OCI-LY7 (cell line): ENCODE data around the gene GNAS-AS1. TPM values are rescaled to one million over a fixed set of nuclear protein-coding genes. Genes with fewer than 3 reads are reported as not detected.
"Not testable (repeated sequence)": the region's sequence is repeated elsewhere in the genome, so short reads cannot be mapped to it uniquely, and the experiment has no call there.

Experiments
- BruUV-seq: library from RNA; stranded (reverse); fragments of 400-500 nt; replicated peaks from 2 replicates; lab custom pipeline; 2021; lab: Mats Ljungman, UMichigan
- CTCF ChIA-PET: fragments of 300-600 bp; sonication (Branson Sonifier 250); formaldehyde crosslinking; loops from one replicate; lab custom pipeline; 2022; ENCODE audit warnings: antibody characterized with exemption; ENCODE audit not compliant: unreplicated experiment; lab: Charles Lee
- POLR2A ChIA-PET: fragments of 300-600 bp; sonication (Branson Sonifier 250); formaldehyde crosslinking; loops from one replicate; lab custom pipeline; 2022; ENCODE audit warnings: antibody characterized with exemption; lab: Charles Lee
- DNase-seq: peaks from one replicate; pipeline ENCODE4 v3.0.0-alpha.2; 2015; ENCODE audit warnings: low spot score
- H2AFZ ChIP-seq: fragments of 200-600 bp; sonication (generic), shearing (Covaris generic); 2 replicates; pipeline ENCODE4 v1.6.1; 2014; ENCODE audit warnings: mild to moderate bottlenecking, antibody characterized with exemption, low read length, moderate library complexity
- H3K27ac ChIP-seq: fragments of 200-600 bp; sonication (generic); 2 replicates; pipeline ENCODE4 v1.5.1; 2014; ENCODE audit warnings: mixed run types, low read depth, mild to moderate bottlenecking, moderate library complexity, low read length, inconsistent platforms; ENCODE audit not compliant: poor library complexity, severe bottlenecking
- H3K36me3 ChIP-seq: fragments of 200-600 bp; sonication (generic); 2 replicates; pipeline ENCODE4 v1.6.1; 2014; ENCODE audit warnings: mild to moderate bottlenecking, antibody characterized with exemption, low read length, moderate library complexity, mixed read lengths; ENCODE audit not compliant: insufficient read depth
- H3K4me1 ChIP-seq: fragments of 200-600 bp; sonication (generic); 2 replicates; pipeline ENCODE4 v1.5.1; 2014; ENCODE audit warnings: mild to moderate bottlenecking, low read length; ENCODE audit not compliant: insufficient read depth, poor library complexity, severe bottlenecking
- H3K4me2 ChIP-seq: fragments of 200-600 bp; sonication (generic); 2 replicates; pipeline ENCODE4 v1.6.1; 2014; ENCODE audit warnings: mild to moderate bottlenecking, low read length
- H3K4me3 ChIP-seq: fragments of 200-600 bp; sonication (generic); 2 replicates; pipeline ENCODE4 v1.5.1; 2014; ENCODE audit warnings: mild to moderate bottlenecking, low read depth, low read length; ENCODE audit not compliant: poor library complexity, severe bottlenecking
- H3K79me2 ChIP-seq: fragments of 200-600 bp; sonication (generic); 2 replicates; pipeline ENCODE4 v1.6.1; 2016; ENCODE audit warnings: low read depth, mild to moderate bottlenecking, low read length, moderate library complexity, mixed read lengths; ENCODE audit not compliant: insufficient read depth
- H3K9me2 ChIP-seq: fragments of 200-600 bp; sonication (generic); 2 replicates; pipeline ENCODE4 v1.6.1; 2016; ENCODE audit warnings: mild to moderate bottlenecking, low read length, mixed read lengths; ENCODE audit not compliant: insufficient read depth
- H3K9me3 ChIP-seq: fragments of 200-600 bp; sonication (generic); 2 replicates; pipeline ENCODE4 v1.6.1; 2014; ENCODE audit warnings: mild to moderate bottlenecking, mixed run types, low read length, mixed read lengths
- H4K20me1 ChIP-seq: fragments of 200-600 bp; sonication (generic); 2 replicates; pipeline ENCODE4 v1.6.1; 2014; ENCODE audit warnings: mild to moderate bottlenecking, antibody characterized with exemption, low read length, moderate library complexity, mixed read lengths; ENCODE audit not compliant: insufficient read depth
- CTCF ChIP-seq: fragments of 200-600 bp; sonication (generic); conservative IDR thresholded peaks from 2 replicates; pipeline ENCODE4 v1.5.1; 2014; ENCODE audit warnings: mild to moderate bottlenecking, antibody characterized with exemption, low read length, moderate library complexity, mixed read lengths
- EZH2phosphoT487 ChIP-seq: fragments of 200-600 bp; sonication (generic); IDR thresholded peaks from 2 replicates; pipeline ENCODE4 v1.6.1; 2018; ENCODE audit warnings: low read depth, borderline replicate concordance, mild to moderate bottlenecking, mixed run types, antibody characterized with exemption, low read length, moderate library complexity, mixed read lengths
- intact Hi-C: fragments of 100-400 bp; cut with micrococcal nuclease; formaldehyde crosslinking; loops from one replicate; pipeline ENCODE4 v1.10.0; 2022; ENCODE audit not compliant: unreplicated experiment
- total RNA-seq, 2 experiments: library from RNA; depleted of rRNA in 1 of 2; stranded (reverse); fragments of >200 nt in 1 of 2; shearing (Covaris generic) in 1 of 2; gene quantifications; 2 replicates each; pipeline ENCODE4 v1.2.3, GENCODE V29; 2014 to 2022

The GNAS-AS1 gene
- total RNA-seq, 2 experiments from 2014 or later: 6.5 to 11.6 TPM

- no peak overlapping the region for H3K4me2 ChIP-seq
- no peak overlapping the region for H2AFZ ChIP-seq
- peaks cover 26% of the 10 kb centered on the region for H3K36me3 ChIP-seq
- H3K4me3 ChIP-seq: no peak overlapping the region
- no peak overlapping the region for H3K27ac ChIP-seq
- no peaks in the 10 kb centered on the region for H3K4me1 ChIP-seq
- CTCF ChIA-PET: no interaction called here
- DNase-seq: no peak
- TF ChIP-seq CTCF: no peak
- no peak for TF ChIP-seq EZH2phosphoT487
- no peaks in the 10 kb centered on the region for H3K9me3 ChIP-seq
- H3K9me2 ChIP-seq: no peaks in the 10 kb centered on the region
- POLR2A ChIA-PET: no interaction called here
- H3K79me2 ChIP-seq: no peaks in the 10 kb centered on the region; the same call in 1 of the 2 replicates
- BruUV-seq: no TSS peak
- no peaks in the 10 kb centered on the region for H4K20me1 ChIP-seq
- intact Hi-C loops: no loop called here
Measured at GRCh38 chr20:58832457-58832856, 18.2 kb downstream of the GNAS-AS1 start.

- no peaks in the 10 kb centered on the region for H3K4me1 ChIP-seq
- H3K9me2 ChIP-seq: no peaks in the 10 kb centered on the region
- intact Hi-C loops: no loop called here
- no peak overlapping the region for H3K4me3 ChIP-seq
- POLR2A ChIA-PET: interaction anchor here (0.6 kb wide), 1 partner anchor 367 kb away, joined by 3 read pairs; no protein-coding TSS in a partner anchor
- peaks cover 23% of the 10 kb centered on the region for H3K36me3 ChIP-seq
- BruUV-seq: no TSS peak
- DNase-seq: no peak
- no peaks in the 10 kb centered on the region for H3K9me3 ChIP-seq
- no peak overlapping the region for H3K4me2 ChIP-seq
- no peaks in the 10 kb centered on the region; the same call in 1 of the 2 replicates for H3K79me2 ChIP-seq
- H2AFZ ChIP-seq: no peak overlapping the region
- H3K27ac ChIP-seq: no peak overlapping the region
- H4K20me1 ChIP-seq: no peaks in the 10 kb centered on the region
- no peak for TF ChIP-seq CTCF
- TF ChIP-seq EZH2phosphoT487: no peak
- CTCF ChIA-PET: no interaction called here
Measured at GRCh38 chr20:58829531-58829941, 21.2 kb downstream of the GNAS-AS1 start.

GRCh38 chr20:58828804-58829203 is 21.9 kb downstream of the GNAS-AS1 start:
- H3K4me3 ChIP-seq, H4K20me1 ChIP-seq, H3K9me2 ChIP-seq, H3K27ac ChIP-seq, DNase-seq, H3K4me1 ChIP-seq, H2AFZ ChIP-seq, H3K9me3 ChIP-seq, CTCF ChIA-PET, BruUV-seq, H3K4me2 ChIP-seq, intact Hi-C loops, H3K79me2 ChIP-seq: not testable (repeated sequence)
- H3K36me3 ChIP-seq: peaks cover 21% of the 10 kb centered on the region
- POLR2A ChIA-PET: interaction anchor here (0.7 kb wide), 2 partner anchors 75 to 452 kb away, joined by 3 read pairs; no protein-coding TSS in a partner anchor
